Liver (tissue), 9 donors: ENCODE data around the gene REPS2. TPM values are rescaled to one million over a fixed set of nuclear protein-coding genes. Genes with fewer than 3 reads are reported as not detected.

Experiments
- DNase-seq: peaks from one replicate; pipeline ENCODE4 v3.0.0-alpha.2; 2017; ENCODE audit warnings: low spot score
- H3K27ac ChIP-seq, 2 donors: one replicate each; pipeline ENCODE4 v1.7.0; 2013; ENCODE audit warnings: inconsistent platforms in 2 of 2, low read length in 2 of 2, control low read depth in 1 of 2, low read depth in 1 of 2, mild to moderate bottlenecking in 1 of 2
- H3K27me3 ChIP-seq, 4 donors: one replicate each; pipeline versions ENCODE4 v1.6.1 to v1.7.0; 2013; ENCODE audit warnings: low read length in 3 of 4, inconsistent platforms in 1 of 4, mild to moderate bottlenecking in 1 of 4, moderate library complexity in 1 of 4; ENCODE audit not compliant: control insufficient read depth in 4 of 4, insufficient read depth in 4 of 4
- H3K36me3 ChIP-seq, 4 donors: one replicate each; pipeline versions ENCODE4 v1.6.1 to v1.7.0; 2013; ENCODE audit warnings: low read length in 3 of 4, mild to moderate bottlenecking in 3 of 4, low read depth in 1 of 4, moderate library complexity in 1 of 4; ENCODE audit not compliant: control insufficient read depth in 4 of 4, insufficient read depth in 3 of 4
- H3K4me1 ChIP-seq, 4 donors: one replicate each; pipeline versions ENCODE4 v1.6.1 to v1.7.0; 2013; ENCODE audit warnings: low read length in 3 of 4, mild to moderate bottlenecking in 3 of 4, moderate library complexity in 1 of 4; ENCODE audit not compliant: control insufficient read depth in 4 of 4, insufficient read depth in 4 of 4
- H3K4me3 ChIP-seq, 3 donors: one replicate each; pipeline versions ENCODE4 v1.6.1 to v1.7.0; 2013; ENCODE audit warnings: low read length in 3 of 3, control low read depth in 1 of 3, low read depth in 1 of 3, mild to moderate bottlenecking in 1 of 3
- H3K9ac ChIP-seq, 2 donors: one replicate each; pipeline ENCODE4 v1.7.0; 2013; ENCODE audit warnings: low read length in 2 of 2, mild to moderate bottlenecking in 2 of 2, moderate library complexity in 2 of 2, control low read depth in 1 of 2, low read depth in 1 of 2
- H3K9me3 ChIP-seq, 4 donors: one replicate each; pipeline versions ENCODE4 v1.6.1 to v1.7.0; 2013; ENCODE audit warnings: low read length in 3 of 4; ENCODE audit not compliant: control insufficient read depth in 4 of 4
- ATF3 ChIP-seq: IDR thresholded peaks from 2 replicates; pipeline ENCODE4 v1.6.1; 2016; ENCODE audit warnings: antibody characterized with exemption
- EGR1 ChIP-seq, 2 donors: IDR thresholded peaks; 2 replicates each; pipeline ENCODE4 v1.6.1; 2016 to 2018; ENCODE audit warnings: antibody characterized with exemption in 2 of 2, low read depth in 2 of 2
- FOXA1 ChIP-seq: IDR thresholded peaks from 2 replicates; pipeline ENCODE4 v1.6.1; 2016; ENCODE audit warnings: antibody characterized with exemption
- FOXA2 ChIP-seq: IDR thresholded peaks from 2 replicates; pipeline ENCODE4 v1.6.1; 2016; ENCODE audit warnings: antibody characterized with exemption
- GABPA ChIP-seq, 2 donors: IDR thresholded peaks in 1 of 2; conservative IDR thresholded peaks in 1 of 2; 2 replicates each; pipeline ENCODE4 v1.6.1; 2016; ENCODE audit warnings: antibody characterized with exemption in 2 of 2, mild to moderate bottlenecking in 1 of 2, moderate library complexity in 1 of 2
- HNF4G ChIP-seq: IDR thresholded peaks from 2 replicates; pipeline ENCODE4 v1.6.1; 2016; ENCODE audit warnings: antibody characterized with exemption
- JUND ChIP-seq, 2 donors: IDR thresholded peaks; 2 replicates each; pipeline ENCODE4 v1.6.1; 2016; ENCODE audit warnings: antibody characterized with exemption in 2 of 2
- MAX ChIP-seq: IDR thresholded peaks from 2 replicates; pipeline ENCODE4 v1.6.1; 2016; ENCODE audit warnings: antibody characterized with exemption
- NR2F2 ChIP-seq: IDR thresholded peaks from 2 replicates; pipeline ENCODE4 v1.6.1; 2016; ENCODE audit warnings: antibody characterized with exemption
- RAD21 ChIP-seq, 2 donors: IDR thresholded peaks; 2 replicates each; pipeline ENCODE4 v1.6.1; 2016; ENCODE audit warnings: antibody characterized with exemption in 2 of 2, mild to moderate bottlenecking in 2 of 2
- RXRA ChIP-seq, 2 donors: IDR thresholded peaks; 2 replicates each; pipeline ENCODE4 v1.6.1; 2017 to 2018; ENCODE audit warnings: antibody characterized with exemption in 2 of 2, mild to moderate bottlenecking in 1 of 2
- SP1 ChIP-seq: IDR thresholded peaks from 2 replicates; pipeline ENCODE4 v1.6.1; 2018; ENCODE audit warnings: antibody characterized with exemption, mild to moderate bottlenecking
- TAF1 ChIP-seq: conservative IDR thresholded peaks from 2 replicates; pipeline ENCODE4 v1.6.1; 2016; ENCODE audit warnings: antibody characterized with exemption, mild to moderate bottlenecking
- YY1 ChIP-seq: IDR thresholded peaks from 2 replicates; pipeline ENCODE4 v1.6.1; 2016; ENCODE audit warnings: antibody characterized with exemption, mild to moderate bottlenecking
- ZBTB33 ChIP-seq: IDR thresholded peaks from 2 replicates; pipeline ENCODE4 v1.6.1; 2016; ENCODE audit warnings: antibody characterized with exemption
- WGBS: extraction: QIAGEN DNeasy Blood & Tissue Kit; methylation state at CpG from one replicate; pipeline ENCODE4 v1.1.7; 2013; 5-methylcytosine and 5-hydroxymethylcytosine counted together
- polyA plus RNA-seq, 2 donors: library from polyadenylated mRNA; stranded (reverse) in 1 of 2; unstranded in 1 of 2; fragments of 200-250 nt in 1 of 2; fragments of >200 nt in 1 of 2; fragmentation: Nextera tagmentation in 1 of 2; extraction: Ambion mirVana in 1 of 2; gene quantifications; one replicate each; pipeline versions ENCODE4 v1.2.1 to v1.2.3, GENCODE V29; 2013 to 2015
- total RNA-seq, 2 donors: library from RNA; depleted of rRNA; stranded (reverse); fragments of >200 nt; gene quantifications; one replicate each; pipeline ENCODE4 v1.2.3, GENCODE V29; 2014
- TF ChIP-seq, protein P1 (sequence below): fragments of 150-350 bp; IDR thresholded peaks from 2 replicates; pipeline ENCODE4 v1.5.1; 2017; ENCODE audit warnings: improper control_type of control experiment, low read depth, low read length; ENCODE audit not compliant: missing input control
- TF ChIP-seq, protein P2 (sequence below): IDR thresholded peaks from 2 replicates; pipeline ENCODE4 v1.6.1; 2016; ENCODE audit warnings: antibody characterized with exemption, mild to moderate bottlenecking
- donor health status: healthy.
- donor health status: healthy.
- donor health status: healthy.
- donor health status: healthy.
- donor health status: healthy.

REPS2 gene
- total and polyA plus RNA-seq, 4 donors: 3.5 to 10.7 (median 6.2) TPM

DNA sequence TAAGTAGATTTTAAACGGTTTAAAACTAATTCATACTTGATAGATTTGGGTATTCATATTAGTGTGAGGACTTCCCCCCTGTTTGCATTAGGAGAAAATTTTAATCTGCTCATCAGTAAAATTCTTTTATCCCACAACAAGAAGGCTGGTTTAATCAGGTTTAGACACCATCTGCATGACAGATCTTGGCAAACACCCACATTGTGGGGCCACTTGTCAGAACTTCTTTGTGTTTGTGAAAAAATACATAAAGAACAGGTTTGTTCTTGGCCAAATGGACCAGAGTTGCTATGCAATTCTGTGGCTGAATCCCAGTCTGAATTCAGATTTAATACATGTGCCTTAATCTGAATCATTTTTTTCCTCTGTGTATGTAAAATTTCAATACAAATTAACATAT lies 121.1 kb downstream of the REPS2 start (continued):
- TF ChIP-seq, protein P1, sequence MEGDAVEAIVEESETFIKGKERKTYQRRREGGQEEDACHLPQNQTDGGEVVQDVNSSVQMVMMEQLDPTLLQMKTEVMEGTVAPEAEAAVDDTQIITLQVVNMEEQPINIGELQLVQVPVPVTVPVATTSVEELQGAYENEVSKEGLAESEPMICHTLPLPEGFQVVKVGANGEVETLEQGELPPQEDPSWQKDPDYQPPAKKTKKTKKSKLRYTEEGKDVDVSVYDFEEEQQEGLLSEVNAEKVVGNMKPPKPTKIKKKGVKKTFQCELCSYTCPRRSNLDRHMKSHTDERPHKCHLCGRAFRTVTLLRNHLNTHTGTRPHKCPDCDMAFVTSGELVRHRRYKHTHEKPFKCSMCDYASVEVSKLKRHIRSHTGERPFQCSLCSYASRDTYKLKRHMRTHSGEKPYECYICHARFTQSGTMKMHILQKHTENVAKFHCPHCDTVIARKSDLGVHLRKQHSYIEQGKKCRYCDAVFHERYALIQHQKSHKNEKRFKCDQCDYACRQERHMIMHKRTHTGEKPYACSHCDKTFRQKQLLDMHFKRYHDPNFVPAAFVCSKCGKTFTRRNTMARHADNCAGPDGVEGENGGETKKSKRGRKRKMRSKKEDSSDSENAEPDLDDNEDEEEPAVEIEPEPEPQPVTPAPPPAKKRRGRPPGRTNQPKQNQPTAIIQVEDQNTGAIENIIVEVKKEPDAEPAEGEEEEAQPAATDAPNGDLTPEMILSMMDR: no peak
- TF ChIP-seq EGR1 (IDR thresholded peaks at IDR 0.05; ENCODE audit: low read depth in 2 of 2) (no peak), ZBTB33 (no peak), SP1 (no peak)

GRCh38 chrX:17072301-17072700 lies 125.8 kb downstream of the REPS2 start:
- no peak for TF ChIP-seq FOXA2
- no peak for TF ChIP-seq RAD21 (IDR thresholded peaks at IDR 0.05)
- TF ChIP-seq, protein P2, sequence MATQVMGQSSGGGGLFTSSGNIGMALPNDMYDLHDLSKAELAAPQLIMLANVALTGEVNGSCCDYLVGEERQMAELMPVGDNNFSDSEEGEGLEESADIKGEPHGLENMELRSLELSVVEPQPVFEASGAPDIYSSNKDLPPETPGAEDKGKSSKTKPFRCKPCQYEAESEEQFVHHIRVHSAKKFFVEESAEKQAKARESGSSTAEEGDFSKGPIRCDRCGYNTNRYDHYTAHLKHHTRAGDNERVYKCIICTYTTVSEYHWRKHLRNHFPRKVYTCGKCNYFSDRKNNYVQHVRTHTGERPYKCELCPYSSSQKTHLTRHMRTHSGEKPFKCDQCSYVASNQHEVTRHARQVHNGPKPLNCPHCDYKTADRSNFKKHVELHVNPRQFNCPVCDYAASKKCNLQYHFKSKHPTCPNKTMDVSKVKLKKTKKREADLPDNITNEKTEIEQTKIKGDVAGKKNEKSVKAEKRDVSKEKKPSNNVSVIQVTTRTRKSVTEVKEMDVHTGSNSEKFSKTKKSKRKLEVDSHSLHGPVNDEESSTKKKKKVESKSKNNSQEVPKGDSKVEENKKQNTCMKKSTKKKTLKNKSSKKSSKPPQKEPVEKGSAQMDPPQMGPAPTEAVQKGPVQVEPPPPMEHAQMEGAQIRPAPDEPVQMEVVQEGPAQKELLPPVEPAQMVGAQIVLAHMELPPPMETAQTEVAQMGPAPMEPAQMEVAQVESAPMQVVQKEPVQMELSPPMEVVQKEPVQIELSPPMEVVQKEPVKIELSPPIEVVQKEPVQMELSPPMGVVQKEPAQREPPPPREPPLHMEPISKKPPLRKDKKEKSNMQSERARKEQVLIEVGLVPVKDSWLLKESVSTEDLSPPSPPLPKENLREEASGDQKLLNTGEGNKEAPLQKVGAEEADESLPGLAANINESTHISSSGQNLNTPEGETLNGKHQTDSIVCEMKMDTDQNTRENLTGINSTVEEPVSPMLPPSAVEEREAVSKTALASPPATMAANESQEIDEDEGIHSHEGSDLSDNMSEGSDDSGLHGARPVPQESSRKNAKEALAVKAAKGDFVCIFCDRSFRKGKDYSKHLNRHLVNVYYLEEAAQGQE: no peak
- no peak for TF ChIP-seq SP1
- TF ChIP-seq EGR1 (IDR thresholded peaks at IDR 0.05; ENCODE audit: low read depth in 2 of 2): no peak
- TF ChIP-seq ZBTB33: no peak
- TF ChIP-seq RXRA (IDR thresholded peaks at IDR 0.05): no peak
- TF ChIP-seq ATF3: no peak
- TF ChIP-seq, protein P1: no peak
- no peak for TF ChIP-seq FOXA1
- TF ChIP-seq GABPA (IDR thresholded peaks at IDR 0.05 in 1 of 2, conservative IDR thresholded peaks at IDR 0.05 in 1 of 2): no peak
- TF ChIP-seq JUND (IDR thresholded peaks at IDR 0.05): no peak
- no peak for TF ChIP-seq HNF4G
- TF ChIP-seq TAF1: no peak
- no peak for TF ChIP-seq MAX
- no peak for TF ChIP-seq NR2F2
- no peak for TF ChIP-seq YY1
- no peak overlapping the region for H3K4me3 ChIP-seq
- WGBS: 95% methylated on average over 2 of the region's 2 CpGs
- peaks cover 0 to 4% (median under 1%) of the 10 kb centered on the region in 4 donors for H3K36me3 ChIP-seq
- H3K4me1 ChIP-seq: no peaks in the 10 kb centered on the region
- H3K27me3 ChIP-seq: peaks cover 0 to 2% (median 0%) of the 10 kb centered on the region in 4 donors
- no peaks in the 10 kb centered on the region for H3K9me3 ChIP-seq
- no peak for DNase-seq
- H3K27ac ChIP-seq: no peak overlapping the region
- no peak overlapping the region for H3K9ac ChIP-seq
